Glutamatergic neuron (in vitro differentiated cells): ENCODE results near the gene AMN1. TPM values are rescaled to one million over a fixed set of nuclear protein-coding genes. Genes with fewer than 3 reads are reported as not detected.
"Not testable (repeated sequence)": the region's sequence is repeated elsewhere in the genome, so short reads cannot be mapped to it uniquely, and the experiment has no call there.

Experiments used
- DNase-seq: peaks from one replicate; pipeline ENCODE4 v3.0.0; 2022
- H3K27ac Mint-ChIP-seq: one replicate; pipeline ENCODE4 v1.8.0; 2020; ENCODE audit warnings: mild to moderate bottlenecking, mixed read lengths, inconsistent platforms; ENCODE audit not compliant: unreplicated experiment
- H3K27me3 Mint-ChIP-seq: one replicate; pipeline ENCODE4 v1.8.0; 2020; ENCODE audit warnings: mild to moderate bottlenecking, moderate library complexity, mixed read lengths, inconsistent platforms; ENCODE audit not compliant: unreplicated experiment
- H3K36me3 Mint-ChIP-seq: one replicate; pipeline ENCODE4 v1.8.0; 2020; ENCODE audit warnings: mild to moderate bottlenecking, mixed read lengths, inconsistent platforms; ENCODE audit not compliant: unreplicated experiment
- H3K4me1 Mint-ChIP-seq: one replicate; pipeline ENCODE4 v1.8.0; 2020; ENCODE audit warnings: mild to moderate bottlenecking, low read depth, mixed read lengths, inconsistent platforms; ENCODE audit not compliant: unreplicated experiment
- H3K4me3 Mint-ChIP-seq: one replicate; pipeline ENCODE4 v1.8.0; 2020; ENCODE audit warnings: mild to moderate bottlenecking, mixed read lengths, inconsistent platforms; ENCODE audit not compliant: unreplicated experiment
- H3K9me3 Mint-ChIP-seq: one replicate; pipeline ENCODE4 v1.8.0; 2020; ENCODE audit warnings: mild to moderate bottlenecking, moderate library complexity, mixed read lengths, inconsistent platforms; ENCODE audit not compliant: unreplicated experiment
- total RNA-seq: library from RNA; stranded (reverse); fragmentation: NEBNext Ultra II Directional; extraction: Animal tissue kit (Norgen Biotek cat#: 25700); gene quantifications from one replicate; pipeline ENCODE4 v1.2.1, GENCODE V29; 2021; ENCODE audit not compliant: unreplicated experiment
- TF ChIP-seq, protein P1 (sequence below): fragments of 200-600 bp; sonication (generic); IDR thresholded peaks from one replicate; pipeline ENCODE4 v1.5.0; 2021; ENCODE audit not compliant: partially characterized antibody, unreplicated experiment

The AMN1 gene
- total RNA-seq, 1 donor from 2014 or later, result 12.6 TPM

GRCh38 chr12:31714406-31715271 is 14.2 kb downstream of the AMN1 start:
- Mint-ChIP-seq H3K36me3 (peaks cover 13% of the 10 kb centered on the region), H3K27me3 (no peaks in the 10 kb centered on the region), H3K4me3 (no peak overlapping the region), H3K27ac (no peak overlapping the region), H3K9me3 (peaks cover 2% of the 10 kb centered on the region), H3K4me1 (no peaks in the 10 kb centered on the region)
- TF ChIP-seq, protein P1, sequence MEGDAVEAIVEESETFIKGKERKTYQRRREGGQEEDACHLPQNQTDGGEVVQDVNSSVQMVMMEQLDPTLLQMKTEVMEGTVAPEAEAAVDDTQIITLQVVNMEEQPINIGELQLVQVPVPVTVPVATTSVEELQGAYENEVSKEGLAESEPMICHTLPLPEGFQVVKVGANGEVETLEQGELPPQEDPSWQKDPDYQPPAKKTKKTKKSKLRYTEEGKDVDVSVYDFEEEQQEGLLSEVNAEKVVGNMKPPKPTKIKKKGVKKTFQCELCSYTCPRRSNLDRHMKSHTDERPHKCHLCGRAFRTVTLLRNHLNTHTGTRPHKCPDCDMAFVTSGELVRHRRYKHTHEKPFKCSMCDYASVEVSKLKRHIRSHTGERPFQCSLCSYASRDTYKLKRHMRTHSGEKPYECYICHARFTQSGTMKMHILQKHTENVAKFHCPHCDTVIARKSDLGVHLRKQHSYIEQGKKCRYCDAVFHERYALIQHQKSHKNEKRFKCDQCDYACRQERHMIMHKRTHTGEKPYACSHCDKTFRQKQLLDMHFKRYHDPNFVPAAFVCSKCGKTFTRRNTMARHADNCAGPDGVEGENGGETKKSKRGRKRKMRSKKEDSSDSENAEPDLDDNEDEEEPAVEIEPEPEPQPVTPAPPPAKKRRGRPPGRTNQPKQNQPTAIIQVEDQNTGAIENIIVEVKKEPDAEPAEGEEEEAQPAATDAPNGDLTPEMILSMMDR, result no peak
- DNase-seq, result no peak

DNA sequence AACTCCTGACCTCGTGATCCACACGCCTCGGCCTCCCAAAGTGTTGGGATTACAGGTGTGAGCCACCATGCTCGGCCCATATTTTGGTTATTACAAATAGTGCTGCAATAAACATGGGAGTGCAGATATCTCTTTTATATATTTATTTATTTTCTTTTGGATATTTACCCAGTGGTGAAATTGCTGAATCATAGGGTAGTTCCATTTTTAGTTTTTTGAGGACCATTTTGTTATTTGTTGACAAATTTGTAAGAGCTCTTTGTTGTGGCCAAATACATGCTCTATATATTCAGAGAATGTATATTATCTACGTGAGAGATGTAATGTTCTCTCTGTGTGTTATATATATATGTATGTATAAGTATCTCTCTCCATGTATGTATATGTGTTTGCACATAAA is 15.9 kb downstream of the AMN1 start:
- TF ChIP-seq, protein P1, result no peak
- no peak for DNase-seq
- Mint-ChIP-seq H3K27ac (no peak overlapping the region), H3K4me3 (no peak overlapping the region), H3K27me3 (no peaks in the 10 kb centered on the region), H3K36me3 (peaks cover 13% of the 10 kb centered on the region), H3K4me1 (no peaks in the 10 kb centered on the region), H3K9me3 (peaks cover 6% of the 10 kb centered on the region)

- Mint-ChIP-seq H3K27me3 (peaks cover 2% of the 10 kb centered on the region), H3K27ac (no peak overlapping the region), H3K9me3 (peaks cover 6% of the 10 kb centered on the region), H3K36me3 (peaks cover 17% of the 10 kb centered on the region), H3K4me1 (no peaks in the 10 kb centered on the region), H3K4me3 (no peak overlapping the region)
- no peak for DNase-seq
- TF ChIP-seq, protein P1, result no peak
Observed at GRCh38 chr12:31710021-31710818, 18.6 kb downstream of the AMN1 start.

DNA sequence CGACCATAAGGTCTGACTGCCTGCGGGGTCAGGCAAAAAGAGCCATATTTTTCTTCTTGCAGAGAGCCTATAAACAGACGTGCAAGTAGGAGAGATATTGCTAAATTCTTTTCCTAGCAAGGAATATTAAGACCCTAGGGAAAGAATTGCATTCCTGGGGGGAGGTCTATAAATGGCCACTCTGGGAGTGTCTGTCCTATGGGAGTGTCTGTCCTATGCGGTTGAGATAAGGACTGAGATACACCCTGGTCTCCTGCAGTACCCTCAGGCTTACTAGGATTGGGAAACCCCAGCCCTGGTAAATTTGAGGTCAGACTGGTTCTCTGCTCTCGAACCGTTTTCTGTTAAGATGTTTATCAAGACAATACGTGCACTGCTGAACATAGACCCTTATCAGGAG is 20.7 kb downstream of the AMN1 start:
- not testable (repeated sequence) for H3K4me1 Mint-ChIP-seq, H3K27ac Mint-ChIP-seq, H3K9me3 Mint-ChIP-seq, DNase-seq, H3K27me3 Mint-ChIP-seq, H3K4me3 Mint-ChIP-seq
- peaks cover 17% of the 10 kb centered on the region for H3K36me3 Mint-ChIP-seq

GRCh38 chr12:31705621-31706020 is 23.2 kb downstream of the AMN1 start:
- Mint-ChIP-seq H3K27ac (no peak overlapping the region), H3K36me3 (peaks cover 17% of the 10 kb centered on the region)

More at GRCh38 chr12:31705621-31706020, 23.2 kb downstream of the AMN1 start:
- H3K4me3 Mint-ChIP-seq, result no peak overlapping the region
- no peaks in the 10 kb centered on the region for H3K4me1 Mint-ChIP-seq
- DNase-seq, result no peak
- H3K27me3 Mint-ChIP-seq, result peaks cover 2% of the 10 kb centered on the region
- TF ChIP-seq, protein P1, result no peak
- H3K9me3 Mint-ChIP-seq, result peaks cover 6% of the 10 kb centered on the region
